ENCODE measurements around the gene CPEB3. TPM values are rescaled to one million over a fixed set of nuclear protein-coding genes. Genes with fewer than 3 reads are reported as not detected.
"Not testable (repeated sequence)": the region's sequence is repeated elsewhere in the genome, so short reads cannot be mapped to it uniquely, and the experiment has no call there.

The CPEB3 gene
- total RNA-seq: 5.7 TPM
- long read RNA-seq, partial matches to known transcripts: 3 of 11 reads
- long read RNA-seq, other reads (novel, unspliced or antisense): 8 of 11 reads

GRCh38 chr10:92290837-92291615 lies at the start of gene CPEB3, which contains the start of gene MARCHF5:
Gene CPEB3, minus strand, starts transcription at chr10:92291078. Its CDS starts 50,728 bp downstream, at chr10:92240350.
Gene MARCHF5, plus strand, starts transcription at chr10:92291167. Its CDS starts 328 bp downstream, at chr10:92291495.
- H3K4me3 ChIP-seq: peak within 1 kb of the TSS; percentile 99
- H3K9me3 ChIP-seq: no peaks in the 10 kb centered on the region
- DNase-seq (peak; percentile 99), ATAC-seq (peak; percentile 99)
- intact Hi-C loops (cut with DNase I): no loop called here
- H3K36me3 ChIP-seq: no peaks in the 10 kb centered on the region
- TF ChIP-seq CTCF (IDR thresholded peaks at IDR 0.05): peak; percentile 67
- H3K27ac ChIP-seq: peak within 1 kb of the TSS; percentile 96
- H3K27me3 ChIP-seq: no peaks in the 10 kb centered on the region
- peaks cover 13% of the 10 kb centered on the region for H3K4me1 ChIP-seq

DNA sequence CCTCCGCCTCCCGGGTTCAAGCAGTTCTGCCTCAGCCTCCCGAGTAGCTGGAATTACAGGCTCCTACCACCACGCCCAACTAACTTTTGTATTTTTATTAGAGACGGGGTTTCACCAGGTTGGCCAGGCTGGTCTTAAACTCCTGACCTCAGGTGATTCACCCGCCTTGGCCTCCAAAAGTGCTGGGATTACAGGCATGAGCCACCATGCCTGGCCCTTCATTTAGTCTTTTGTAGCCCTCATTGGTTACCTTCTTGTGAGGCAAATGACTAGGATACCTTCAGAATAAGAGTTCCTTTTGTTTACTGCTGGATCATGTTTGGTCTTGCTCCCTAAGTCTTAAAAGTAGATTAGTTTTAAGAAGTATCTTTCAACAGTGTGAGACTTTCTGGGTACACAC lies 39.0 kb upstream of the CPEB3 start:
- not testable (repeated sequence) for H3K36me3 ChIP-seq, DNase-seq

DNA sequence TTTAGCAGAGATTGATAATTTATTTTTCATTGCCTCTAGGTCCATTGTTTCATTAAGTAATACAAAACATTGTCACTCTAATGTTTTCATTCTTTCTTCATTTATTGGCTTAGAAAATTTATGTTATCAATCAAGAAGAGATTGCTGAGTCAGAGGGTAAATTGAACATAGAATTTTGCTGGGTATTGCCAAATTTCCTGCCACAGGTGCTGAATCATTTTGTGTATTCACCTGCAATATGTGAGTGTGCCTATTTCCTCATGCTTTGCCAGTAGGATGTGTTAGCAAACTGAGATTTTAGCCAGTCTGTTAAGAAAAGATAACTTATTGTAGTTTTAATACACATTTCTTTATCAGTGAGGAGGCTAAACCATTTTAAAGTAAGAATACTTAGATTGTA lies 38.1 kb upstream of the CPEB3 start:
- no peak for DNase-seq
- no peak for TF ChIP-seq CTCF (IDR thresholded peaks at IDR 0.05)
- H3K36me3 ChIP-seq: no peaks in the 10 kb centered on the region
- no peaks in the 10 kb centered on the region for H3K4me1 ChIP-seq
- no peak overlapping the region for H3K27ac ChIP-seq
- H3K4me3 ChIP-seq: no peak overlapping the region
- no peak for ATAC-seq
- H3K9me3 ChIP-seq: no peaks in the 10 kb centered on the region
- intact Hi-C loops (cut with DNase I): no loop called here
- H3K27me3 ChIP-seq: no peaks in the 10 kb centered on the region

More for the DNA sequence above, 39.0 kb upstream of the CPEB3 start:
- intact Hi-C loops (cut with DNase I); H3K9me3 ChIP-seq; H3K4me3 ChIP-seq; H3K4me1 ChIP-seq; H3K27ac ChIP-seq; H3K27me3 ChIP-seq; ATAC-seq: not testable (repeated sequence)

DNA sequence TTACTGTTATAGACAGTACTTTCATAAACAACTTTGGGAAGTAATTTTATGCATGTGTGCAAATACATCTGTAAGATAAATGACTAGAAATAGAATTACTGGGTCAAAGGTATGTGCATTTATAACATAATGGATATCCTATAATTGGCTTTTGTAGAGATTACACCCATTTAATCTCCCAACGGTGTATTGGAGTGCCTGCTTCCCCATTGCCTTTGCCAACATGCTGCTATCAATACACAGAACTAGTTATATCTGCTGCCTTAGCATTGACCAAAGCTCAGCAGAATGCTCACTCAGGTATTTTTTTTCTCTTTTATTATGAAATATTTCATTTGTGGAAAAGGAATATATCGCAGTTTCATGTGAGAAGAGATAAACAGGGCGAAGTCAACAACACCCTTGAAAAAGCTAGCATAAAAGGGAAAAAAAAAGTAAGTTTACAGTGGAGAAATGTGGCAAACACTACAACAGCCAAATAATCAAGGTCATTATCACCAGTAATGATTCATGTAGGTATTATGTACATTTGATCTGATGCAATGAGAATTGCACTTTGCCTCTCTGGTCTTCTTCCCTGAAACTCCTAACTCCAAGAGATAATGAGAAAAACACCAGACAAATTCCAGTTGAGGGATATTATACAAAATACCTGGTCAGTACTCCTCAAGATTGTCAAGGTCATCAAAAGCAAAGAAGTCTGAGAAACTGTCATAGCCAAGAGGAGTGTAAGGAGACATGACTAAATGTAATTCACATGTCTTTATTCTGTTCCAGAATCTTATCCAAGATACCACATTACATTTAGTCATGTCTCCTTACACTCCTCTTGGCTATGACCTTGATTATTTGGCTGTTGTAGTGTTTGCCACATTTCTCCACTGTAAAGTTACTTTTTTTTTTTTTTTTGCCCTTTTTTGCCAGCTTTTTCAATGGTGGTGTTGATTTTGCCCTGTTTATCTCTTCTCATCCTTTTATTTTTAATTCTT lies 36.9 kb upstream of the CPEB3 start:
- no peak for ATAC-seq
- no peaks in the 10 kb centered on the region for H3K9me3 ChIP-seq

GRCh38 chr10:92323079-92323478 lies 32.2 kb upstream of the CPEB3 start:
- no peak for ATAC-seq
- H3K36me3 ChIP-seq: peaks cover 3% of the 10 kb centered on the region
- no peaks in the 10 kb centered on the region for H3K9me3 ChIP-seq
- no peaks in the 10 kb centered on the region for H3K27me3 ChIP-seq
- no peak for DNase-seq
- intact Hi-C loops (cut with DNase I): no loop called here
- TF ChIP-seq CTCF (IDR thresholded peaks at IDR 0.05): no peak
- H3K4me3 ChIP-seq: no peak overlapping the region
- H3K27ac ChIP-seq: no peak overlapping the region
- H3K4me1 ChIP-seq: no peaks in the 10 kb centered on the region

More for the DNA sequence above, 36.9 kb upstream of the CPEB3 start:
- Histone ChIP-seq H3K27me3 (no peaks in the 10 kb centered on the region), H3K36me3 (no peaks in the 10 kb centered on the region), H3K27ac (no peak overlapping the region), H3K4me3 (no peak overlapping the region), H3K4me1 (no peaks in the 10 kb centered on the region)
- intact Hi-C loops (cut with DNase I): no loop called here
- TF ChIP-seq CTCF (IDR thresholded peaks at IDR 0.05): no peak
- no peak for DNase-seq
